ENCODE data around the gene HS3ST2. TPM values are rescaled to one million over a fixed set of nuclear protein-coding genes. Genes with fewer than 3 reads are reported as not detected.
A peak's percentile ranks its signal among the peaks of the same experiment; 100 is the strongest.

HS3ST2 gene
- total RNA-seq: 1 to 10 TPM in 2 of 3 donors, under 1 TPM in 1; 0.33 to 9.1 (median 7.3) TPM

GRCh38 chr16:22813948-22814710 is at the start of gene HS3ST2:
HS3ST2 (plus strand) TSS chr16:22814162; CDS start chr16:22814611, 449 bp downstream.
- no peaks in the 10 kb centered on the region for H3K9me3 ChIP-seq
- no peak for DNase-seq (ENCODE audit: low spot score in 2 of 2)
- no peak within 1 kb of the TSS for H3K27ac ChIP-seq
- H3K36me3 ChIP-seq: no peaks in the 10 kb centered on the region
- TF ChIP-seq POLR2AphosphoS5 (IDR thresholded peaks at IDR 0.05): no peak
- peak within 1 kb of the TSS; percentile 46 to 81 (median 67) for H3K4me3 ChIP-seq
- H3K27me3 ChIP-seq: peaks cover 5 to 56% of the 10 kb centered on the region in 2 donors
- H3K4me1 ChIP-seq: no peaks in the 10 kb centered on the region
- intact Hi-C loops (cut with DNase I; ENCODE audit: low total_unique reads): no loop called here

GRCh38 chr16:22764662-22765327 is 49.2 kb upstream of the HS3ST2 start:
- TF ChIP-seq POLR2A (IDR thresholded peaks at IDR 0.05) (no peak), CTCF (IDR thresholded peaks at IDR 0.05) (no peak), POLR2AphosphoS5 (IDR thresholded peaks at IDR 0.05) (no peak)
- Histone ChIP-seq H3K36me3 (no peaks in the 10 kb centered on the region), H3K4me1 (no peaks in the 10 kb centered on the region), H3K4me3 (no peak overlapping the region), H3K27ac (no peak overlapping the region), H3K9me3 (no peaks in the 10 kb centered on the region), H3K27me3 (peaks cover 0 to 4% of the 10 kb centered on the region in 2 donors)
- intact Hi-C loops (cut with DNase I; ENCODE audit: low total_unique reads): no loop called here
- DNase-seq (ENCODE audit: low spot score in 2 of 2): no peak

GRCh38 chr16:22765479-22765878 is 48.5 kb upstream of the HS3ST2 start:
- H3K36me3 ChIP-seq: no peaks in the 10 kb centered on the region
- intact Hi-C loops (cut with DNase I; ENCODE audit: low total_unique reads): no loop called here
- no peak for TF ChIP-seq CTCF (IDR thresholded peaks at IDR 0.05)
- no peak for TF ChIP-seq POLR2AphosphoS5 (IDR thresholded peaks at IDR 0.05)
- TF ChIP-seq POLR2A (IDR thresholded peaks at IDR 0.05): no peak
- no peak overlapping the region for H3K4me3 ChIP-seq
- H3K9me3 ChIP-seq: no peaks in the 10 kb centered on the region
- DNase-seq (ENCODE audit: low spot score in 2 of 2): no peak
- no peak overlapping the region for H3K27ac ChIP-seq
- peaks cover 0 to 4% of the 10 kb centered on the region in 2 donors for H3K27me3 ChIP-seq
- H3K4me1 ChIP-seq: no peaks in the 10 kb centered on the region

GRCh38 chr16:22770866-22771265 is 43.1 kb upstream of the HS3ST2 start:
- Histone ChIP-seq H3K36me3 (no peaks in the 10 kb centered on the region), H3K9me3 (no peaks in the 10 kb centered on the region), H3K4me3 (no peak overlapping the region), H3K27me3 (peaks cover 0 to 9% of the 10 kb centered on the region in 2 donors), H3K27ac (no peak overlapping the region), H3K4me1 (no peaks in the 10 kb centered on the region)
- intact Hi-C loops (cut with DNase I; ENCODE audit: low total_unique reads): no loop called here
- DNase-seq (ENCODE audit: low spot score in 2 of 2): no peak
- no peak for TF ChIP-seq POLR2AphosphoS5 (IDR thresholded peaks at IDR 0.05)
- TF ChIP-seq CTCF (IDR thresholded peaks at IDR 0.05): no peak
- TF ChIP-seq POLR2A (IDR thresholded peaks at IDR 0.05): no peak

- no peak overlapping the region for H3K4me3 ChIP-seq
- H3K36me3 ChIP-seq: no peaks in the 10 kb centered on the region
- TF ChIP-seq POLR2AphosphoS5 (IDR thresholded peaks at IDR 0.05): no peak
- no peak for TF ChIP-seq POLR2A (IDR thresholded peaks at IDR 0.05)
- no peak for TF ChIP-seq CTCF (IDR thresholded peaks at IDR 0.05)
- no peak overlapping the region for H3K27ac ChIP-seq
- peaks cover 0 to 9% of the 10 kb centered on the region in 2 donors for H3K27me3 ChIP-seq
- H3K9me3 ChIP-seq: no peaks in the 10 kb centered on the region
- DNase-seq (ENCODE audit: low spot score in 2 of 2): no peak
- H3K4me1 ChIP-seq: no peaks in the 10 kb centered on the region
- intact Hi-C loops (cut with DNase I; ENCODE audit: low total_unique reads): no loop called here
Observed at GRCh38 chr16:22771551-22771950, 42.4 kb upstream of the HS3ST2 start.

Data from breast epithelium (tissue), 4 donors.